ENCODE data around the gene MGME1. TPM values are rescaled to one million over a fixed set of nuclear protein-coding genes. Genes with fewer than 3 reads are reported as not detected.

Gene MGME1
- total and polyA plus RNA-seq, 2 of the 13 experiments (the other 11 are each of a cell fraction or from before 2014, with no cell fraction given), result 36.7 to 66.6 TPM

- TF ChIP-seq TERF1 (CRISPR knock-in tag; IDR thresholded peaks at IDR 0.05) (no peak), SRSF9 (IDR thresholded peaks at IDR 0.05; ENCODE audit: borderline replicate concordance, insufficient read depth, low read depth, low read length, poor library complexity, severe bottlenecking) (no peak), THAP11 (CRISPR knock-in tag; IDR thresholded peaks at IDR 0.05) (0 out of 2 replicates have a peak, but pooled peaks have one; percentile 42), ZFX (CRISPR knock-in tag; IDR thresholded peaks at IDR 0.05; ENCODE audit: low read depth) (peak; percentile 36; the same call in 1 of the 2 replicates), ZNF691 (CRISPR knock-in tag; IDR thresholded peaks at IDR 0.05; ENCODE audit: borderline replicate concordance, low read depth) (peak; percentile 83), GATAD1 (CRISPR knock-in tag; IDR thresholded peaks at IDR 0.05) (peak; percentile 48; the same call in 1 of the 2 replicates), ZNF772 (CRISPR knock-in tag; IDR thresholded peaks at IDR 0.05) (peak; percentile 62; the same call in 1 of the 2 replicates), ZNF256 (CRISPR knock-in tag; conservative IDR thresholded peaks at IDR 0.05) (0 out of 2 replicates have a peak, but pooled peaks have one; percentile 61), HMG20A (CRISPR knock-in tag; IDR thresholded peaks at IDR 0.05; ENCODE audit: borderline replicate concordance) (no peak), MED1 (CRISPR knock-in tag; IDR thresholded peaks at IDR 0.05) (peak; percentile 55; the same call in 1 of the 2 replicates), ZBTB38 (CRISPR knock-in tag; IDR thresholded peaks at IDR 0.05) (peak; percentile 65; the same call in 1 of the 2 replicates), KMT2A (CRISPR knock-in tag; IDR thresholded peaks at IDR 0.05) (peak; percentile 21; the same call in 1 of the 2 replicates), ZNF674 (CRISPR knock-in tag; IDR thresholded peaks at IDR 0.05; ENCODE audit: low read depth) (no peak), BHLHE40 (IDR thresholded peaks at IDR 0.05; ENCODE audit: low read length) (no peak; the same call in 1 of the 2 replicates), HES4 (CRISPR knock-in tag; IDR thresholded peaks at IDR 0.05; ENCODE audit: borderline replicate concordance) (peak; percentile 11; the same call in 1 of the 2 replicates), ZNF34 (CRISPR knock-in tag; IDR thresholded peaks at IDR 0.05; ENCODE audit: borderline replicate concordance) (0 out of 2 replicates have a peak, but pooled peaks have one; percentile 18), TEAD3 (CRISPR knock-in tag; optimal IDR thresholded peaks at IDR 0.05; ENCODE audit: borderline replicate concordance) (peak; percentile 44), SAP130 (CRISPR knock-in tag; IDR thresholded peaks at IDR 0.05; ENCODE audit: low read depth) (peak; percentile 33; the same call in 1 of the 2 replicates), NR2F6 (IDR thresholded peaks at IDR 0.05) (no peak; the same call in 1 of the 2 replicates), NR2F6 (CRISPR knock-in tag; IDR thresholded peaks at IDR 0.05) (peak; percentile 43; the same call in 1 of the 2 replicates), KDM1A (CRISPR knock-in tag; IDR thresholded peaks at IDR 0.05) (no peak), E2F5 (CRISPR knock-in tag; conservative IDR thresholded peaks at IDR 0.05) (0 out of 2 replicates have a peak, but pooled peaks have one; percentile 23), ARNT (IDR thresholded peaks at IDR 0.05) (no peak), ZNF687 (CRISPR knock-in tag; IDR thresholded peaks at IDR 0.05) (peak; percentile 73)
Measured at GRCh38 chr20:17938871-17939619, 29.8 kb upstream of the MGME1 start (continued).

Data from HepG2 (cell line).